Thoracic aorta (tissue), 2 donors: ENCODE results near the gene SNRPD3. TPM values are rescaled to one million over a fixed set of nuclear protein-coding genes. Genes with fewer than 3 reads are reported as not detected.
A peak's percentile ranks its signal among the peaks of the same experiment; 100 is the strongest.
"Not testable (repeated sequence)": the region's sequence is repeated elsewhere in the genome, so short reads cannot be mapped to it uniquely, and the experiment has no call there.

Source experiments
- ATAC-seq: fragments of 150-250 bp; one replicate; pipeline ENCODE4 v1.8.0; 2017; ENCODE audit warnings: low read depth; ENCODE audit not compliant: insufficient number of reproducible peaks, low FRiP score
- DNase-seq: peaks from one replicate; pipeline ENCODE4 v3.0.0-alpha.2; 2020; ENCODE audit warnings: low spot score
- H3K27ac ChIP-seq, 2 donors: fragments of 200-600 bp; sonication (generic); 1 replicate in 1 of 2; 2 replicates in 1 of 2; pipeline ENCODE4 v1.5.1; 2016; ENCODE audit warnings: mild to moderate bottlenecking in 2 of 2, moderate library complexity in 2 of 2
- H3K27me3 ChIP-seq: fragments of 200-600 bp; sonication (generic); replicated peaks from 2 replicates; pipeline ENCODE4 v1.6.0; 2016; ENCODE audit warnings: mild to moderate bottlenecking; ENCODE audit not compliant: insufficient read depth
- H3K36me3 ChIP-seq: fragments of 200-600 bp; sonication (generic); one replicate; pipeline ENCODE4 v1.5.1; 2016
- H3K4me1 ChIP-seq, 2 donors: fragments of 200-600 bp; sonication (generic); 1 replicate in 1 of 2; 2 replicates in 1 of 2; pipeline versions ENCODE4 v1.5.1 to v1.6.0; 2016; ENCODE audit warnings: low read depth in 2 of 2, mild to moderate bottlenecking in 1 of 2; ENCODE audit not compliant: control insufficient read depth in 1 of 2
- H3K4me3 ChIP-seq: fragments of 200-600 bp; sonication (generic); 2 replicates; pipeline ENCODE4 v1.5.1; 2016; ENCODE audit warnings: mild to moderate bottlenecking
- H3K9me3 ChIP-seq: fragments of 200-600 bp; sonication (generic); 2 replicates; pipeline ENCODE4 v1.5.1; 2016
- CTCF ChIP-seq: fragments of 200-600 bp; sonication (generic); IDR thresholded peaks from one replicate; pipeline ENCODE4 v1.5.1; 2019; ENCODE audit warnings: antibody characterized with exemption
- total RNA-seq, 2 donors: library from RNA; depleted of rRNA; stranded (reverse); fragments of >200 nt; gene quantifications; one replicate each; pipeline versions ENCODE4 v1.1.0 to v1.2.3, GENCODE V29; 2016

The SNRPD3 gene
- total RNA-seq, 2 donors from 2014 or later: 98.0 to 153 TPM

GRCh38 chr22:24599514-24599913 lies 43.7 kb downstream of the SNRPD3 start:
- Histone ChIP-seq H3K9me3 (no peaks in the 10 kb centered on the region), H3K36me3 (no peaks in the 10 kb centered on the region), H3K27me3 (no peaks in the 10 kb centered on the region), H3K4me1 (peaks cover 3 to 6% of the 10 kb centered on the region in 2 donors), H3K4me3 (no peak overlapping the region), H3K27ac (no peak overlapping the region)
- no peak for ATAC-seq
- DNase-seq: no peak
- no peak for TF ChIP-seq CTCF

- not testable (repeated sequence) for ATAC-seq, H3K9me3 ChIP-seq, H3K4me3 ChIP-seq, H3K27ac ChIP-seq, DNase-seq, H3K36me3 ChIP-seq, H3K4me1 ChIP-seq, H3K27me3 ChIP-seq
These were observed 44.3 kb downstream of the SNRPD3 start for GRCh38 chr22:24599958-24600715.

- ATAC-seq (no peak), DNase-seq (no peak)
- Histone ChIP-seq H3K9me3 (no peaks in the 10 kb centered on the region), H3K36me3 (no peaks in the 10 kb centered on the region), H3K4me3 (no peak overlapping the region), H3K27ac (no peak overlapping the region), H3K27me3 (no peaks in the 10 kb centered on the region), H3K4me1 (peaks cover 3 to 4% of the 10 kb centered on the region in 2 donors)
- TF ChIP-seq CTCF: no peak
These were observed 45.7 kb downstream of the SNRPD3 start for GRCh38 chr22:24601217-24602104.

- not testable (repeated sequence) for H3K9me3 ChIP-seq, H3K4me3 ChIP-seq, DNase-seq, ATAC-seq, H3K27me3 ChIP-seq, H3K27ac ChIP-seq, H3K4me1 ChIP-seq, H3K36me3 ChIP-seq
These were observed 46.4 kb downstream of the SNRPD3 start for GRCh38 chr22:24602105-24602749.

GRCh38 chr22:24602847-24603769 lies 47.3 kb downstream of the SNRPD3 start, which contains the start of gene GGT1:
Gene GGT1 (plus strand): TSS chr22:24603193. CDS start chr22:24611082, 7,889 bp downstream.
- not testable (repeated sequence) for DNase-seq, H3K27ac ChIP-seq, H3K27me3 ChIP-seq, ATAC-seq, H3K36me3 ChIP-seq, H3K4me3 ChIP-seq, H3K4me1 ChIP-seq, H3K9me3 ChIP-seq

- not testable (repeated sequence) for DNase-seq, H3K9me3 ChIP-seq, ATAC-seq, H3K27me3 ChIP-seq, H3K4me3 ChIP-seq, H3K4me1 ChIP-seq, H3K36me3 ChIP-seq, H3K27ac ChIP-seq
These were observed 48.2 kb downstream of the SNRPD3 start for GRCh38 chr22:24603770-24604629.

GRCh38 chr22:24606340-24606739 lies 50.5 kb downstream of the SNRPD3 start:
- DNase-seq, H3K36me3 ChIP-seq, H3K27me3 ChIP-seq, H3K4me3 ChIP-seq, H3K4me1 ChIP-seq, ATAC-seq, H3K27ac ChIP-seq, H3K9me3 ChIP-seq: not testable (repeated sequence)

GRCh38 chr22:24607429-24607983 lies 51.7 kb downstream of the SNRPD3 start:
- not testable (repeated sequence) for H3K36me3 ChIP-seq, H3K9me3 ChIP-seq, DNase-seq, ATAC-seq, H3K27me3 ChIP-seq, H3K4me1 ChIP-seq, H3K27ac ChIP-seq
- peak overlapping the region; percentile 29 for H3K4me3 ChIP-seq
